WTC11 (cell line): ENCODE measurements around the gene SLC27A2. TPM values are rescaled to one million over a fixed set of nuclear protein-coding genes. Genes with fewer than 3 reads are reported as not detected.
A peak's percentile ranks its signal among the peaks of the same experiment; 100 is the strongest.

Experiments used
- ATAC-seq: fragments of 200-7000 bp; cut with Tn5 transposase; 2 replicates; pipeline ENCODE4 v1.10.0; 2021; ENCODE audit warnings: mild to moderate bottlenecking, moderate library complexity
- CTCF ChIA-PET: fragments of 300-600 bp; sonication (Branson Sonifier 250); formaldehyde crosslinking; loops from one replicate; lab custom pipeline; 2021; ENCODE audit warnings: antibody characterized with exemption; lab: Charles Lee
- POLR2A ChIA-PET: fragments of 350-600 bp; sonication (Branson Sonifier 250); formaldehyde crosslinking; loops from one replicate; lab custom pipeline; 2021; ENCODE audit warnings: antibody characterized with exemption; lab: Charles Lee
- DNase-seq: peaks from one replicate; pipeline ENCODE4 v3.0.0; 2021; ENCODE audit warnings: low spot score
- H3K27ac Mint-ChIP-seq: 2 replicates; pipeline ENCODE4 v1.8.0; 2021; ENCODE audit warnings: mixed read lengths
- H3K27me3 Mint-ChIP-seq: 2 replicates; pipeline ENCODE4 v1.8.0; 2021; ENCODE audit warnings: low read depth, mild to moderate bottlenecking, moderate library complexity, mixed read lengths
- H3K36me3 Mint-ChIP-seq: 2 replicates; pipeline ENCODE4 v1.8.0; 2021; ENCODE audit warnings: mixed read lengths
- H3K4me1 Mint-ChIP-seq: 2 replicates; pipeline ENCODE4 v1.8.0; 2022; ENCODE audit warnings: mixed read lengths
- H3K4me3 Mint-ChIP-seq: 2 replicates; pipeline ENCODE4 v1.8.0; 2021; ENCODE audit warnings: mild to moderate bottlenecking, moderate library complexity, mixed read lengths
- H3K9me3 Mint-ChIP-seq: 2 replicates; pipeline ENCODE4 v1.8.0; 2021; ENCODE audit warnings: mixed read lengths
- CREM ChIP-seq: sonication (generic); formaldehyde crosslinking; IDR thresholded peaks from 2 replicates; pipeline ENCODE4 v1.8.1; 2022; ENCODE audit warnings: mild to moderate bottlenecking, missing genetic modification reagents, moderate library complexity
- ETV6 ChIP-seq: sonication (generic); formaldehyde crosslinking; IDR thresholded peaks from 2 replicates; pipeline ENCODE4 v1.8.1; 2022; ENCODE audit warnings: mild to moderate bottlenecking, missing genetic modification reagents
- NR1H2 ChIP-seq: sonication (generic); formaldehyde crosslinking; IDR thresholded peaks from 2 replicates; pipeline ENCODE4 v1.9.0; 2021; ENCODE audit warnings: mild to moderate bottlenecking, moderate library complexity, missing genetic modification reagents
- TCF7 ChIP-seq: sonication (generic); formaldehyde crosslinking; IDR thresholded peaks from 2 replicates; pipeline ENCODE4 v1.8.0; 2022; ENCODE audit warnings: mild to moderate bottlenecking, low read depth, missing genetic modification reagents, moderate library complexity
- ZBTB21 ChIP-seq: sonication (generic); formaldehyde crosslinking; IDR thresholded peaks from 2 replicates; pipeline ENCODE4 v1.8.1; 2023; ENCODE audit warnings: mild to moderate bottlenecking, missing genetic modification reagents, borderline replicate concordance
- ZNF232 ChIP-seq: sonication (generic); formaldehyde crosslinking; IDR thresholded peaks from 2 replicates; pipeline ENCODE4 v1.8.0; 2022; ENCODE audit warnings: mild to moderate bottlenecking, missing genetic modification reagents
- ZNF416 ChIP-seq: fragments of 250-450 bp; sonication (Bioruptor Pico); IDR thresholded peaks from 2 replicates; pipeline ENCODE4 v1.9.0; 2021; ENCODE audit warnings: mild to moderate bottlenecking, inconsistent platforms
- total RNA-seq: library from RNA; stranded (reverse); gene quantifications from 3 replicates; pipeline ENCODE4 v1.2.3, GENCODE V29; 2021
- TF ChIP-seq, protein P1 (sequence below): fragments of 250-450 bp; sonication (Bioruptor Pico); conservative IDR thresholded peaks from 2 replicates; pipeline ENCODE4 v1.9.0; 2021; ENCODE audit warnings: mild to moderate bottlenecking
- TF ChIP-seq, protein P2 (sequence below): sonication (generic); formaldehyde crosslinking; IDR thresholded peaks from 2 replicates; pipeline ENCODE4 v1.8.1; 2023; ENCODE audit warnings: mild to moderate bottlenecking, moderate library complexity, missing genetic modification reagents
- TF ChIP-seq, protein P3 (sequence below): sonication (generic); formaldehyde crosslinking; IDR thresholded peaks from 2 replicates; pipeline ENCODE4 v1.8.0; 2022; ENCODE audit warnings: missing genetic modification reagents
- TF ChIP-seq, protein P4 (sequence below): sonication (generic); formaldehyde crosslinking; IDR thresholded peaks from 2 replicates; pipeline ENCODE4 v1.8.1; 2022; ENCODE audit warnings: mild to moderate bottlenecking, missing genetic modification reagents, moderate library complexity, borderline replicate concordance
- TF ChIP-seq, protein P5 (sequence below): sonication (generic); formaldehyde crosslinking; IDR thresholded peaks from 2 replicates; pipeline ENCODE4 v1.8.1; 2023; ENCODE audit warnings: mild to moderate bottlenecking, missing genetic modification reagents
- TF ChIP-seq, protein P6 (sequence below): fragments of 250-450 bp; sonication (Bioruptor Pico); IDR thresholded peaks from 2 replicates; pipeline ENCODE4 v1.8.0; 2021; ENCODE audit warnings: mild to moderate bottlenecking
- TF ChIP-seq, protein P7 (sequence below): sonication (generic); formaldehyde crosslinking; IDR thresholded peaks from 2 replicates; pipeline ENCODE4 v1.8.0; 2022; ENCODE audit warnings: mild to moderate bottlenecking, missing genetic modification reagents
- TF ChIP-seq, protein P8 (sequence below): sonication (generic); formaldehyde crosslinking; conservative IDR thresholded peaks from 2 replicates; pipeline ENCODE4 v1.8.1; 2022; ENCODE audit warnings: mild to moderate bottlenecking, missing genetic modification reagents

The SLC27A2 gene
- total RNA-seq, 1 experiment from 2014 or later = 3.0 TPM

DNA sequence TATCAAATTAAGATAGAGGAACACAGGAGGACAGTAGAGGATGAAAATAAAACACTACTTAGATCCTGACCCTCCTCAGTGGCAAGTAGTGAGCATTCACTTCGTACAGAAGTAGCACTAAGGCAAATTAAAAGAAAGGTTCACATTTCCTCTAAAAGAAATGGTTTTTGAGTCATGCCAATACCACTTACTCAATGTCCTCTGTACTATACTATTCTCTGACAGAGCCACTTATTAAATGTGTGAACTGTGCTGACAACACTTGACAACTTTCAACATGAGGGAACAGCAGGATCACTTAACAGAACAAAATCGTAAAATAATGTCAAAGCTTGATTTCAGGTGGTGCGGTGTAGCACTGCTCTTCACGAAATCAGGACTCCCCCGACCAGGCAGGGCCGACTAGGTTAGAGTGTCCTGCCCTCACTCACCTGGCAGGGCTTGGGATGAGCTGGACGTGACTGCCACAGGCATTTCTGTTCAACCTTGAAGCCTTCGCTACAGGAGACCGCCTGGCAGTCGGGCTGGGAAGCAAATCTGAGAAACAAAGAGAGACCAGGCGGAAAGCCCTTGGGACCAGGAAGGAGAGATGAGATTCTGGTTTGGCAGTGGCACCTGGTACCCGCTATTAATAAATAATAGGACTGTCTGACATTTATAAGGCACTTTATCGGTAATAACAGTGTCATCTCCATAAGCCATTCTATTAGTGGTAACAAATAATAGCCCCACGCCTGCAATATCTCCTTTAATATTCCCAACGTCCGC lies 611 bp upstream of the SLC27A2 start:
- Mint-ChIP-seq H3K4me3 (peak overlapping the region; percentile 87), H3K9me3 (no peaks in the 10 kb centered on the region), H3K4me1 (peaks cover 18% of the 10 kb centered on the region), H3K36me3 (no peaks in the 10 kb centered on the region), H3K27ac (no peak overlapping the region), H3K27me3 (peaks cover 43% of the 10 kb centered on the region)
- TF ChIP-seq ZNF232 (CRISPR knock-in tag) (no peak), TCF7 (no peak), ZNF416 (CRISPR knock-in tag) (no peak), ZBTB21 (no peak), NR1H2 (CRISPR knock-in tag) (no peak)
- TF ChIP-seq, protein P1, sequence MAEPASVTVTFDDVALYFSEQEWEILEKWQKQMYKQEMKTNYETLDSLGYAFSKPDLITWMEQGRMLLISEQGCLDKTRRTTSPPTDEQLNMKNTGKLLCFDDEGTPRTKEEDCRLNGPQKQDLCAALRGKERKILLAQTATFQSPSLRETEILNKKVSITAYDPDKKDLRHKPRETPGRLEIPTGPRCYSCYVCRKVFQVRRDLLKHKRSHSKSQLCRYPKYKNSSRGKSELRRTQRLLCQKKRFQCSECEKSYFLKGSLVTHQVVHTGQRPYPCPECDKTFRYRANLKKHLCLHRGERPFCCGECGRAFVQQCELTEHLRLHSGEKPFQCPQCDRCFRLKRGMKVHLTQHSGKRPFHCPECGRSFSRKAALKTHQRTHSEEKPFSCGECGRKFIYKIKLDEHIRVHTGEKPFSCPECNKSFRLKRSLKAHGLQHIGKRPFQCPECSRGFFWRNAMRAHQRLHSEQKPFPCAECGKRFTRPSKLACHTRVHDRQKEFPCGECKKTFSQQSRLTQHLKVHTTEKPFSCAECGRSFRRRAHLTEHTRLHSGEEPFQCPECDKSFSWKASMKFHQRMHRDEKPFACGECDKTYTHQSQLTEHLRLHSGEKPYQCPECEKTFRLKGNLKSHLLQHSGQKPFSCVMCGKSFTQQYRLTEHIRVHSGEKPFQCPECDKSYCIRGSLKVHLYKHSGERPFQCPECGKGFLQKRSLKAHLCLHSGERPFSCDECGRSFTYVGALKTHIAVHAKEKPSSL (CRISPR knock-in tag) = no peak
- TF ChIP-seq, protein P2, sequence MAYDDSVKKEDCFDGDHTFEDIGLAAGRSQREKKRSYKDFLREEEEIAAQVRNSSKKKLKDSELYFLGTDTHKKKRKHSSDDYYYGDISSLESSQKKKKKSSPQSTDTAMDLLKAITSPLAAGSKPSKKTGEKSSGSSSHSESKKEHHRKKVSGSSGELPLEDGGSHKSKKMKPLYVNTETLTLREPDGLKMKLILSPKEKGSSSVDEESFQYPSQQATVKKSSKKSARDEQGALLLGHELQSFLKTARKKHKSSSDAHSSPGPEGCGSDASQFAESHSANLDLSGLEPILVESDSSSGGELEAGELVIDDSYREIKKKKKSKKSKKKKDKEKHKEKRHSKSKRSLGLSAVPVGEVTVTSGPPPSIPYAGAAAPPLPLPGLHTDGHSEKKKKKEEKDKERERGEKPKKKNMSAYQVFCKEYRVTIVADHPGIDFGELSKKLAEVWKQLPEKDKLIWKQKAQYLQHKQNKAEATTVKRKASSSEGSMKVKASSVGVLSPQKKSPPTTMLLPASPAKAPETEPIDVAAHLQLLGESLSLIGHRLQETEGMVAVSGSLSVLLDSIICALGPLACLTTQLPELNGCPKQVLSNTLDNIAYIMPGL (CRISPR knock-in tag) = no peak
- TF ChIP-seq, protein P3, sequence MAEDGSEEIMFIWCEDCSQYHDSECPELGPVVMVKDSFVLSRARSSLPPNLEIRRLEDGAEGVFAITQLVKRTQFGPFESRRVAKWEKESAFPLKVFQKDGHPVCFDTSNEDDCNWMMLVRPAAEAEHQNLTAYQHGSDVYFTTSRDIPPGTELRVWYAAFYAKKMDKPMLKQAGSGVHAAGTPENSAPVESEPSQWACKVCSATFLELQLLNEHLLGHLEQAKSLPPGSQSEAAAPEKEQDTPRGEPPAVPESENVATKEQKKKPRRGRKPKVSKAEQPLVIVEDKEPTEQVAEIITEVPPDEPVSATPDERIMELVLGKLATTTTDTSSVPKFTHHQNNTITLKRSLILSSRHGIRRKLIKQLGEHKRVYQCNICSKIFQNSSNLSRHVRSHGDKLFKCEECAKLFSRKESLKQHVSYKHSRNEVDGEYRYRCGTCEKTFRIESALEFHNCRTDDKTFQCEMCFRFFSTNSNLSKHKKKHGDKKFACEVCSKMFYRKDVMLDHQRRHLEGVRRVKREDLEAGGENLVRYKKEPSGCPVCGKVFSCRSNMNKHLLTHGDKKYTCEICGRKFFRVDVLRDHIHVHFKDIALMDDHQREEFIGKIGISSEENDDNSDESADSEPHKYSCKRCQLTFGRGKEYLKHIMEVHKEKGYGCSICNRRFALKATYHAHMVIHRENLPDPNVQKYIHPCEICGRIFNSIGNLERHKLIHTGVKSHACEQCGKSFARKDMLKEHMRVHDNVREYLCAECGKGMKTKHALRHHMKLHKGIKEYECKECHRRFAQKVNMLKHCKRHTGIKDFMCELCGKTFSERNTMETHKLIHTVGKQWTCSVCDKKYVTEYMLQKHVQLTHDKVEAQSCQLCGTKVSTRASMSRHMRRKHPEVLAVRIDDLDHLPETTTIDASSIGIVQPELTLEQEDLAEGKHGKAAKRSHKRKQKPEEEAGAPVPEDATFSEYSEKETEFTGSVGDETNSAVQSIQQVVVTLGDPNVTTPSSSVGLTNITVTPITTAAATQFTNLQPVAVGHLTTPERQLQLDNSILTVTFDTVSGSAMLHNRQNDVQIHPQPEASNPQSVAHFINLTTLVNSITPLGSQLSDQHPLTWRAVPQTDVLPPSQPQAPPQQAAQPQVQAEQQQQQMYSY (CRISPR knock-in tag) = no peak
- TF ChIP-seq, protein P4, sequence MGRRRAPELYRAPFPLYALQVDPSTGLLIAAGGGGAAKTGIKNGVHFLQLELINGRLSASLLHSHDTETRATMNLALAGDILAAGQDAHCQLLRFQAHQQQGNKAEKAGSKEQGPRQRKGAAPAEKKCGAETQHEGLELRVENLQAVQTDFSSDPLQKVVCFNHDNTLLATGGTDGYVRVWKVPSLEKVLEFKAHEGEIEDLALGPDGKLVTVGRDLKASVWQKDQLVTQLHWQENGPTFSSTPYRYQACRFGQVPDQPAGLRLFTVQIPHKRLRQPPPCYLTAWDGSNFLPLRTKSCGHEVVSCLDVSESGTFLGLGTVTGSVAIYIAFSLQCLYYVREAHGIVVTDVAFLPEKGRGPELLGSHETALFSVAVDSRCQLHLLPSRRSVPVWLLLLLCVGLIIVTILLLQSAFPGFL (CRISPR knock-in tag) = no peak
- TF ChIP-seq, protein P5, sequence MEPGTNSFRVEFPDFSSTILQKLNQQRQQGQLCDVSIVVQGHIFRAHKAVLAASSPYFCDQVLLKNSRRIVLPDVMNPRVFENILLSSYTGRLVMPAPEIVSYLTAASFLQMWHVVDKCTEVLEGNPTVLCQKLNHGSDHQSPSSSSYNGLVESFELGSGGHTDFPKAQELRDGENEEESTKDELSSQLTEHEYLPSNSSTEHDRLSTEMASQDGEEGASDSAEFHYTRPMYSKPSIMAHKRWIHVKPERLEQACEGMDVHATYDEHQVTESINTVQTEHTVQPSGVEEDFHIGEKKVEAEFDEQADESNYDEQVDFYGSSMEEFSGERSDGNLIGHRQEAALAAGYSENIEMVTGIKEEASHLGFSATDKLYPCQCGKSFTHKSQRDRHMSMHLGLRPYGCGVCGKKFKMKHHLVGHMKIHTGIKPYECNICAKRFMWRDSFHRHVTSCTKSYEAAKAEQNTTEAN (CRISPR knock-in tag) = no peak
- CTCF ChIA-PET = interaction anchor here (1.0 to 2.9 kb wide), 7 partner anchors 30 to 304 kb away, joined by 3 to 24 read pairs (median 5); partner anchors contain the start of gene GABPB1
- POLR2A ChIA-PET = no interaction called here
- ATAC-seq (peak; percentile 18; the same call in 1 of the 2 replicates), DNase-seq (peak; percentile 33)

DNA sequence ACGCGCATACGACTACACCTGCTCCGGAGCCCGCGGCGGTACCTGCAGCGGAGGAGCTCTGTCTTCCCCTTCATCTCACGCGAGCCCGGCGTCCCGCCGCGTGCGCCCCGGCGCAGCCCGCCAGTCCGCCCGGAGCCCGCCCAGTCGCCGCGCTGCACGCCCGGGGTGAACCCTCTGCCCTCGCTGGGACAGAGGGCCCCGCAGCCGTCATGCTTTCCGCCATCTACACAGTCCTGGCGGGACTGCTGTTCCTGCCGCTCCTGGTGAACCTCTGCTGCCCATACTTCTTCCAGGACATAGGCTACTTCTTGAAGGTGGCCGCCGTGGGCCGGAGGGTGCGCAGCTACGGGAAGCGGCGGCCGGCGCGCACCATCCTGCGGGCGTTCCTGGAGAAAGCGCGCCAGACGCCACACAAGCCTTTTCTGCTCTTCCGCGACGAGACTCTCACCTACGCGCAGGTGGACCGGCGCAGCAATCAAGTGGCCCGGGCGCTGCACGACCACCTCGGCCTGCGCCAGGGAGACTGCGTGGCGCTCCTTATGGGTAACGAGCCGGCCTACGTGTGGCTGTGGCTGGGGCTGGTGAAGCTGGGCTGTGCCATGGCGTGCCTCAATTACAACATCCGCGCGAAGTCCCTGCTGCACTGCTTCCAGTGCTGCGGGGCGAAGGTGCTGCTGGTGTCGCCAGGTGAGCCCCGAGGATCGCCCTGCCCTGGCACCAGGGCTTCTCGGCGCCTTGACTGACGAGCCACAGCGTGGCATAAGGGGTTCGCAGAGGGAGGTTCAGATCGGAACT lies 420 bp downstream of the SLC27A2 start:
- CTCF ChIA-PET = interaction anchor here (0.6 to 2.9 kb wide), 11 partner anchors 11 to 357 kb away, joined by 3 to 24 read pairs (median 4); partner anchors contain the start of gene GABPB1
- DNase-seq (peak; percentile 79), ATAC-seq (peak; percentile 62)
- Mint-ChIP-seq H3K27me3 (peaks cover 43% of the 10 kb centered on the region), H3K9me3 (no peaks in the 10 kb centered on the region), H3K27ac (no peak overlapping the region), H3K36me3 (no peaks in the 10 kb centered on the region), H3K4me3 (peak overlapping the region; percentile 87), H3K4me1 (peaks cover 18% of the 10 kb centered on the region)
- POLR2A ChIA-PET = interaction anchor here (0.5 kb wide), 1 partner anchor 61 kb away, joined by 3 read pairs; no protein-coding TSS in a partner anchor
- TF ChIP-seq ETV6 (CRISPR knock-in tag) (peak; percentile 44), CREM (CRISPR knock-in tag) (no peak)
- TF ChIP-seq, protein P6, sequence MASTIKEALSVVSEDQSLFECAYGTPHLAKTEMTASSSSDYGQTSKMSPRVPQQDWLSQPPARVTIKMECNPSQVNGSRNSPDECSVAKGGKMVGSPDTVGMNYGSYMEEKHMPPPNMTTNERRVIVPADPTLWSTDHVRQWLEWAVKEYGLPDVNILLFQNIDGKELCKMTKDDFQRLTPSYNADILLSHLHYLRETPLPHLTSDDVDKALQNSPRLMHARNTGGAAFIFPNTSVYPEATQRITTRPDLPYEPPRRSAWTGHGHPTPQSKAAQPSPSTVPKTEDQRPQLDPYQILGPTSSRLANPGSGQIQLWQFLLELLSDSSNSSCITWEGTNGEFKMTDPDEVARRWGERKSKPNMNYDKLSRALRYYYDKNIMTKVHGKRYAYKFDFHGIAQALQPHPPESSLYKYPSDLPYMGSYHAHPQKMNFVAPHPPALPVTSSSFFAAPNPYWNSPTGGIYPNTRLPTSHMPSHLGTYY (CRISPR knock-in tag) = no peak
- TF ChIP-seq, protein P7, sequence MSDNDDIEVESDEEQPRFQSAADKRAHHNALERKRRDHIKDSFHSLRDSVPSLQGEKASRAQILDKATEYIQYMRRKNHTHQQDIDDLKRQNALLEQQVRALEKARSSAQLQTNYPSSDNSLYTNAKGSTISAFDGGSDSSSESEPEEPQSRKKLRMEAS (CRISPR knock-in tag) = peak; percentile 75
- TF ChIP-seq, protein P8, sequence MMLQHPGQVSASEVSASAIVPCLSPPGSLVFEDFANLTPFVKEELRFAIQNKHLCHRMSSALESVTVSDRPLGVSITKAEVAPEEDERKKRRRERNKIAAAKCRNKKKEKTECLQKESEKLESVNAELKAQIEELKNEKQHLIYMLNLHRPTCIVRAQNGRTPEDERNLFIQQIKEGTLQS (CRISPR knock-in tag) = no peak
